GM21737 (cell line): ENCODE results near the gene PTGES3.
"Not testable (repeated sequence)": the region's sequence is repeated elsewhere in the genome, so short reads cannot be mapped to it uniquely, and the experiment has no call there.

Experiments used
- ATAC-seq: cut with Tn5 transposase; IDR thresholded peaks from one replicate; pipeline ENCODE4 v1.9.1; 2021; ENCODE audit warnings: mild to moderate bottlenecking, moderate library complexity; ENCODE audit not compliant: unreplicated experiment

The PTGES3 gene

DNA sequence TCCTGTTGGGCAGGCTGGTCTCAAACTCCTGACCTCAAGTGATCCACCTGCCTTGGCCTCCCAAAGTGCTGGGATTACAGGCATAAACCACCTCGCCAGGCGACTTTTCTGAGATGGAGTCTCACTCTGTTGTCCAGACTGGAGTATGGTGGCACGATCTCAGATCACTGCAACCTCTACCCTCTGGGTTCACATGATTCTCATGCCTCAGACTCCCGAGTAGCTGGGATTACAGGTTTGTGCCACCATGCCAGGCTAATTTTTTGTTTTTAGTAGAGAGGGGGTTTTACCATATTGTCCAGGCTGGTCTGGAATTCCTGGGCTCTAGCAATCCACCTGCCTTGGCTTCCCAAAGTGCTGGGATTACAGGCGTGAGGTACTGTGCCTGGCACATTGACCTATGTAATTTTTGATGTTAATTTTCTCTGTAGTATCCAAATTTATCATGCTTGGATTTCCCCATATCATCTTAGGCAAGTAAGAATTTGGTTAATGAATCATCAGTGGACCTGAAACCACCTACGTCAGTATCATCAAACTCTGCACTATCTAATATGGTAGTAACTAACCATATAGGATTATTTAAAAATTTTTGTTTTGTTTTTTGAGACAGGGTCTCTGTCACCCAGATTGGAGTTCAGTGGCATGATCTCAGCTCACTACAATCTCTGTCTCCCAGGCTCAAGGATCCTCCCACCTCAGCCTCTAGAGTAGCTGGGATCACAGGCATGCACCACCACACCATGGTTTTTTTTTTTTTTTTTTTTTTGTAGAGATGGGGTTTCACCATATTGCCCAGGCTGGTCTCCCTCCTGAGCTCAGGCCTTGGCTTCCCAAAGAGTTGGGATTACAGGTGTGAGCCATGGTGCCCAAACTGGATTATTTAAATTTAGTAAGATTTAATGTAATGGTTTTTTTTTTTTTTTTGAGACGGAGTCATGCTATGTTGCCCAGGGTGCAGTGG is 30.4 kb downstream of the PTGES3 start:
- ATAC-seq: no peak

GRCh38 chr12:56653781-56654180 is 34.3 kb downstream of the PTGES3 start:
- ATAC-seq: not testable (repeated sequence)

- not testable (repeated sequence) for ATAC-seq
Measured at GRCh38 chr12:56648023-56648422, 40.1 kb downstream of the PTGES3 start.

DNA sequence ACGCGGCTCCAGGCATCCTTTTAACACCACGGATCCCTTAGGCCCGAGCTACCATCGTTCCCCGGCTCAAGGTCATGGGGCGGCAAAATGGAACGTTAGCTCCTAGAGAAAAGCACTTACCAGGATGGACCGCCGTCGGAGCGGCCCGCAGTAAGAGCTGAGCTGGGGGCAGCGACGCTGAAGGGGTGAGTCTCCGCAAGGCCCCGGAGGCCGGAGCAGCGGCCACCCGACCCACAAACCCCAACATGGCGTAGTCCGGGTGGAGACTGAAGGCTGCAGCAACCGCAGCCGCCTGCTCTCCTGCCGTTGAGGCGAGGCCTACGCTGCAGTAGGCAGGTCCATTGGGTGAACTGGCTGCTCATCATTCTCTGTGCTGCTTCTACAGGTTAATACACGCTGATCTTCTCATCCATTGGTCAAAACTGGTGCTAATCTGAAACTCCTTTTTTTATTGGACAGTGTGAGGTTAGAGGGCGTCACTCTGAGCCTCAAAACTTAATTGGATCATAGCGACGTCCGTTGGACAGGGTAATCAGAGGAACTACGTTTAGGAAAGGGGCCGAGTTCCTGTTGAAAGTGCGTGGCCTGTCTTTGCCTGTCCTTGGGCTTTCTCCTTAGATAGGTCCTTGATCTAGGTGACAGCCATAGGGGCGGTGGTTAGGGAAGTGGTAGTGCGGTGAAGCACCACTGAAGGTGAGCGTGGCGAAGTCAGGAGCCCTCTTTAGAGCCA is 42.2 kb downstream of the PTGES3 start, which contains the start of gene ATP5F1B:
Gene ATP5F1B (minus strand): TSS at position 268 of the 730 bp plus-strand sequence. CDS start 21 bp downstream, at position 247.
- peak; percentile 97 for ATAC-seq

GRCh38 chr12:56645201-56645716 is 42.8 kb downstream of the PTGES3 start:
- ATAC-seq: no peak

GRCh38 chr12:56644654-56645053 is 43.4 kb downstream of the PTGES3 start:
- ATAC-seq: no peak

DNA sequence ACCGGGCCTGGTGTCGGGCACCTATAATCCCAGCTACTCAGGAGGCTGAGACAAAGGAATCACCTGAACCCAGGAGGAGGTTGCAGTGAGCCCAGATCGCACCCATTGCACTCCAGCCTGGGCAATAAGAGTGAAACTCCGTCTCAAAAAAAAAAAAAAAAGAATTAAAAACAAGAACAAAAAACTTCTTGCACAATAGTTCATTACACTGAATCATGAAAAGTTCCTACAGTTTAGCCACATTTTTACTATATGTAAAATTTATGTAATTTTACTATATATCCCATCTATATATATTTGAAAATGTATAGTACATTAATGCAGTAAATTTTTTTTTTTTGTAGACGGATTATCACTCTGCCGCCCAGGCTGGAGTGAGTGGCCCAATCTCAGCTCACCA is 46.9 kb downstream of the PTGES3 start:
- ATAC-seq: no peak

DNA sequence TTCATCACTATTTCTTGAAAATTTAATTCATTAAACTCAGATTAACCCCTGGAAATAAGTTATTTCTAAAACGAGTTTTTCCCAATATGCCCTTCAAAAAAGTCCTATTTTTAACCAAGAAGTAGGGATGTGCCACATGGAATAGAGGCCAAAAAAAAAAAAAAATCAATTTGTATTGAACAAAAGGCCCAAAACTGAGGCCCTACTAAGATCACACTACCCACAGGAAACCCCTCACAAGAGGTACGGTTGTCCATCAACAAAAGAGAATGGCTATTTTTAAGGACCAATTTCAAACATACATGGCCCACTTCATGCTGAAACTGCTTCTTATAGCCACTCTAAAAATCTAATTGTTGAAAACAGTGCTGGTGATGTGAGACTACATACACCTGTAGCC is 50.5 kb downstream of the PTGES3 start:
- no peak for ATAC-seq

GRCh38 chr12:56636675-56637540 is 51.2 kb downstream of the PTGES3 start:
- peak; percentile 46 for ATAC-seq

- ATAC-seq: peak; percentile 41
Measured at GRCh38 chr12:56635806-56636674, 52.0 kb downstream of the PTGES3 start.

GRCh38 chr12:56634837-56635791 is 53.0 kb downstream of the PTGES3 start:
- ATAC-seq: peak; percentile 20

- no peak for ATAC-seq
Measured at GRCh38 chr12:56634242-56634836, 53.7 kb downstream of the PTGES3 start.

DNA sequence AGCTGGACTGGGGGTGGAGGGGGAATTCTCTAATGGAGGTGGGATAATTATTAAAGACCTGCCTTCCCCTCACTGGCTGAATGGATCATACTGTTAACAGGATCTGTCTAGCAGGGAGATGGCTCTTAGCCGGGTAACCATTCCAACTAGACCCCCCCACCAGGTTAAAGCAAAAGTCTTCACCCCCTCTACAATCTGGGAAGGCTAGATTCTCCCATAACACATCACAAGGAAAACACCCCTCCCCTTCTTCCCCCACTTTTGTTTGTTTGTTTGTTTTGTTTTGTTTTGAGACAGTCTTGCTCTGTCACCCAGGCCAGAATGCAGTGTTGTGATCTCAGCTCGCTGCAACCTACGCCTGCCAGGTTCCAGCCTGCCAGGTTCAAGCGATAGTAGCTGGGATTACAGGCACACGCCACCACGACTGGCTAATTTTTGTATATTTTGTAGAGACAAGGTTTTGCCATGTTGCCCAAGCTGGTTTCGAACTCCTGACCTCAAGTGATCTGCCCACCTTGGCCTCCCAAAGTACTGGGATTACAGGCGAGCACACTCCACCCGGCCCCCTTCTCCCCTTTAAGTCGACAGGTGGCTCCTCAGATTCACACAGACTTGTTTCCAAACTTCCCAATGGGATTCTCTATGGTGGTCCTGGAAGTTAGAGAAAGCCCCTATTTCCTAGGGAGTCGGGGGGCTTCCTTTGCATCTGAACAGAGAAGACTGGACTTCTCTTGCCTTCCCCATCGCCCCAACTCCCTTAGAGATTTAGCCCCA is 54.4 kb downstream of the PTGES3 start:
- no peak for ATAC-seq

DNA sequence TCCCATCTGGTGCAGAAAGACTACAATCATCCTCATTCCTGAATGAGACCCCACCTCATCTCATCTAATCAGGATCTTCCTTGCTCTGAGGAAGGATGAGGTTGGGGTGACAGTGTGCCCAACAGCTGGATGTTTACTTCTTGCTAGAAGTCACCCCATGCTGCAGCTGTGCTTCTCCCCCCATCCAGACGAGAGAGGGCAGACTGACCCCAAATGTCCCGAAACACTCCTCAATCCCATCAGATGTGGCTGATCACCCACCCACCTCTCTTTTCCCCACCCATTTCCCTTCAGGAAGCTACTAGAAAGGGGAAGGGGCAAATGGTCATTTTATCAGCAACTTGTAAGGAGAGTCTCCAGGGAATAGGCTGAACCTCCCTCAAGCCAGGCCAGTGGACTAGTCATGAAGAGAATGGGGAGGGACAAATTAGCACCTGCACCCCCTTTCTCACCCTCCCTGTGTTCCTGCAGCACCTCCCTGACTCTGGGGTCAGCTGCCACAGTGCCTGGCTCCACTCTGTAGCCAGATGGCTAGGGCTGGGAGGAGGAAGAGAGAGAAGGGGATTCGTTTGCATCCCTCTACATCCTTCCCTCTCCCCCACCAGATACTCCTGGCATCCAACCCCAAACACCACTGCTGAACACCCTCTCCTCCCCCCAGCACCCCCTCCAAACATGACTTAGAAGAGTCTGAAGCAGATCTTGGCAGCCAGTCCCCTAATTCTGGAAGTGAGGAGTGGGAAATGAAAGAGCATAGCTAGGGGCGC is 55.2 kb downstream of the PTGES3 start:
- ATAC-seq: no peak

DNA sequence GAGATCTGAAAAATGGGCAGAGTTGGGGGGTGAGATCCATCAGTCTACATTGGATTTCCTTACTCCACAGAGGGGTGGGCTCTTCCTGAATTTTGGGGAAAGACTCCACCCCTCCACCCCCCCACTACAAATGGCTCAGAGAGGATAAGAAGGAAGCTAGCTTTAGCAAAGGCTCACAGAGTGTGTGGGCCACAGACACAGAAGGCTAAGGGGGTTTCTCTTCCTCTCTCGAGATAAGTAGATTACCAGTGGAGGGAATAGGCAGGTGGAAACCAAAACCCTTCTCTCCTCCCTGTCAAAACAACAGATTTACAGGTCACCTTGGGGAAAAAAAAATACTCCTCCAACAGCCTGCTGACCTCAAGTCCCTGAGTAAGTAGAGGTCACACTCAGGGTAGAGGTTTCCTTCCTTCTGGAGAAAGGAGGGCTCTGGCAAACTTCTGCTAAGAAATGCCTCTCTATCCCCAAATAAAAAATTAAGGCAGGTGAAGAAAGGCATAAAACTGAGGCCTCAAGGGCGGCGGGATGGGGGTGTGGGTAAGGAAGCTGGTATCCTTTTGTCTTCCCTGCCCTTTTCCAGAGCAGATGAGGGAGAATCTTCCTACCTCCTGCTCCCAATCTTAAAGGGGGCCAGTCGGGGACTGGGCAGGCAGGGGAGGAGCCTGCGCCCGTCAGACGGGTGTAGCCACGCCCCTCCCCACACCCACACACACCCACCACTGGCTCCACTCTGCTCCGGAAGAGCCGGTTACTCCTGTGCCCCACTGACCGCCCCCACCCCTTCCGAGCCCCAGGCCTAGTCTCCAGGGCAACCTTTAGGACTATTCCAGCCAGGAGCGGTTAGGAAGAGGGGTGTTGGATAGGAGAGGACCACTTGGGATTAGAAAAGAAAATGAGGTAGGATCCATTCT is 56.0 kb downstream of the PTGES3 start:
- ATAC-seq: peak; percentile 13
